GM12878 (cell line): Measurements from ENCODE around the gene GDF15.
"Not testable (repeated sequence)": the region's sequence is repeated elsewhere in the genome, so short reads cannot be mapped to it uniquely, and the experiment has no call there.

Experiments used
- SRF ChIP-seq, 2 experiments: IDR thresholded peaks; 2 replicates each; pipeline ENCODE4 v1.6.1; 2011; ENCODE audit warnings: low read depth in 2 of 2, low read length in 2 of 2, mild to moderate bottlenecking in 1 of 2, moderate library complexity in 1 of 2
- TF ChIP-seq, protein P1 (sequence below), 3 experiments: IDR thresholded peaks in 2 of 3; conservative IDR thresholded peaks in 1 of 3; 2 replicates each; pipeline ENCODE4 v1.5.1; 2011; ENCODE audit warnings: low read depth in 3 of 3, low read length in 3 of 3, mild to moderate bottlenecking in 3 of 3, control low read depth in 2 of 3, moderate library complexity in 2 of 3, inconsistent platforms in 1 of 3, mixed read lengths in 1 of 3; ENCODE audit not compliant: control insufficient read depth in 2 of 3, insufficient read depth in 1 of 3; ENCODE audit errors: extremely low read depth in 1 of 3

DNA sequence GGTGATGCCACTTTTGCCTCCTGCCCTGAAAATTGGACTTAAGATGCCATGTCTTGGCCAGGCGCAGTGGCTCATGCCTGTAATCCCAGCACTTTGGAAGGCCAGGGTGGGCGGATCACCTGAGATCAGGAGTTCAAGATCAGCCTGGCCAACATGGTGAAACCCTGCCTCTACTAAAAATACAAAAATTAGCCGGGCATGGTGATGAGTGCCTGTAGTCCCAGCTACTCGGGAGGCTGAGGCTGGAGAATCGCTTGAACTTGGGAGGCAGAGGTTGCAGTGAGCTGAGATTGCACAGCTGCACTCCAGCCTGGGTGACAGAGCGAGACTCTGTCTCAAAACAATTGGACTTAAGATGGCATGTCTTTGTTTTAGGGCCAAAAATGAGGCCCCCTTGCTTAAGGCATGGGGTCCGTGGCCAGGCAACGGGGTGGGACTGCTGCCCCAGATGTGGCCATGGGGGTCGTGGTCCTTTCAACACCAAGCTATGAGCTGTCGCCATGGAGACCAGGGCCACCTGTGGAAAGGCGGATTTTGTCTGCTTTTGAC lies 21.6 kb upstream of the GDF15 start:
- TF ChIP-seq SRF (IDR thresholded peaks at IDR 0.05; ENCODE audit: low read depth in 2 of 2, low read length in 2 of 2) = not testable (repeated sequence)
- TF ChIP-seq, protein P1, sequence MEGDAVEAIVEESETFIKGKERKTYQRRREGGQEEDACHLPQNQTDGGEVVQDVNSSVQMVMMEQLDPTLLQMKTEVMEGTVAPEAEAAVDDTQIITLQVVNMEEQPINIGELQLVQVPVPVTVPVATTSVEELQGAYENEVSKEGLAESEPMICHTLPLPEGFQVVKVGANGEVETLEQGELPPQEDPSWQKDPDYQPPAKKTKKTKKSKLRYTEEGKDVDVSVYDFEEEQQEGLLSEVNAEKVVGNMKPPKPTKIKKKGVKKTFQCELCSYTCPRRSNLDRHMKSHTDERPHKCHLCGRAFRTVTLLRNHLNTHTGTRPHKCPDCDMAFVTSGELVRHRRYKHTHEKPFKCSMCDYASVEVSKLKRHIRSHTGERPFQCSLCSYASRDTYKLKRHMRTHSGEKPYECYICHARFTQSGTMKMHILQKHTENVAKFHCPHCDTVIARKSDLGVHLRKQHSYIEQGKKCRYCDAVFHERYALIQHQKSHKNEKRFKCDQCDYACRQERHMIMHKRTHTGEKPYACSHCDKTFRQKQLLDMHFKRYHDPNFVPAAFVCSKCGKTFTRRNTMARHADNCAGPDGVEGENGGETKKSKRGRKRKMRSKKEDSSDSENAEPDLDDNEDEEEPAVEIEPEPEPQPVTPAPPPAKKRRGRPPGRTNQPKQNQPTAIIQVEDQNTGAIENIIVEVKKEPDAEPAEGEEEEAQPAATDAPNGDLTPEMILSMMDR (IDR thresholded peaks at IDR 0.05 in 2 of 3, conservative IDR thresholded peaks at IDR 0.05 in 1 of 3; ENCODE audit: control insufficient read depth in 2 of 3, extremely low read depth in 1 of 3, insufficient read depth in 1 of 3, low read depth in 3 of 3, low read length in 3 of 3) = not testable (repeated sequence)
